ENCODE measurements around the gene SEM1. TPM values are rescaled to one million over a fixed set of nuclear protein-coding genes. Genes with fewer than 3 reads are reported as not detected.
"Not testable (repeated sequence)": the region's sequence is repeated elsewhere in the genome, so short reads cannot be mapped to it uniquely, and the experiment has no call there.

Gene SEM1
- total RNA-seq, 1 experiment from 2014 or later: 144 TPM

DNA sequence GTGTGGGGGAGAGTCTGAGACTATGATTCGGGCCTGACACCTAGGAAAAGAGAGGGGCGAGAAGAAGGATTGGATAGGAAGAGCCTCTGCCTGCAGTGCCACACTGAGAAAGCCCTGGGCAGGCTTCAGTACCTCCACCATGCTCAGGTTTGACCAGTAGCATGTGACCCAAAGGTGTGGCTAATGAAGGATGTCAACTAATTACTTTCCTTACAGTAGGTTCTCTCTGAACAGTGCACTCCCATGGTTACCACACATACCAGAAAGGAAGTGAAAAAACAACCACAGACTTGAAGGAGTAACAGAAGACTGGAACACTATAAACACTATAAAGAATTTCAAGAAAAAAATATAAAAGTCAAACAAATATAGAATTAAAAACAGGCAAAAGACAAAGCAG is 46.2 kb downstream of the SEM1 start:
- DNase-seq (ENCODE audit: low spot score): no peak

DNA sequence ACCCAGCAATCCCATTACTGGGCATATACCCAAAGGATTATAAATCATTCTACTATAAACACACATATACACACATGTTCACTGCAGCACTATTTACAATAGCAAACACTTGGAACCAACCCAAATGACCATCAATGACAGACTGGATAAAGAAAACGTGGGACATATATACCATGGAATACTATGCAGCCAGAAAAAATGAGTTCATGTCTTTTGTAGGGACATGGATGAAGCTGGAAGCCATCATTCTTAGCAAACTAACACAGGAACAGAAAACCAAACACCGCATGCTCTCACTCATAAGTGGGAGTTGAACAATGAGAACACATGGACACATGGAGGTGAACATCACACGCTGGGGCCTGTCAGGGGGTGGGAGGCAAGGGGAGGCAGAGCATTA is 47.5 kb downstream of the SEM1 start:
- not testable (repeated sequence) for DNase-seq (ENCODE audit: low spot score)

DNA sequence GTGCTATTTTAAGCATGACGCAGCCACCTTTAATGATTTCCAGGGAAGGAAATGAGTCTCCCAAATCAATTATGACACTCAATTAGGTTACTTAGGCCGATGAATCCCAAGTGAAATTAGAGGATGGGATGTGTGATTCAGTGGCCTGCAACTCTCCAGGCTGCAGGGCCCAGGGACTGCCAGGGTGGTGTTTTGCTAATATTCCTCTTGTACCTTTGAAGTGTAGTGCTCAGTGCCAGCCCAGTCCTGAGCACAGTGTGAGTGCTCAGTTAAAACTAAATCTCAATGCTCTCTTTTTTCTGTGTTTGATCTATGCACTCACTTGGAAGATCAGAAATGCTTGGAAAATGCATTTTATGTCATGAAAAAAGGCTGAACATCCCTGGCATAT is 51.6 kb downstream of the SEM1 start:
- DNase-seq (ENCODE audit: low spot score): no peak

DNA sequence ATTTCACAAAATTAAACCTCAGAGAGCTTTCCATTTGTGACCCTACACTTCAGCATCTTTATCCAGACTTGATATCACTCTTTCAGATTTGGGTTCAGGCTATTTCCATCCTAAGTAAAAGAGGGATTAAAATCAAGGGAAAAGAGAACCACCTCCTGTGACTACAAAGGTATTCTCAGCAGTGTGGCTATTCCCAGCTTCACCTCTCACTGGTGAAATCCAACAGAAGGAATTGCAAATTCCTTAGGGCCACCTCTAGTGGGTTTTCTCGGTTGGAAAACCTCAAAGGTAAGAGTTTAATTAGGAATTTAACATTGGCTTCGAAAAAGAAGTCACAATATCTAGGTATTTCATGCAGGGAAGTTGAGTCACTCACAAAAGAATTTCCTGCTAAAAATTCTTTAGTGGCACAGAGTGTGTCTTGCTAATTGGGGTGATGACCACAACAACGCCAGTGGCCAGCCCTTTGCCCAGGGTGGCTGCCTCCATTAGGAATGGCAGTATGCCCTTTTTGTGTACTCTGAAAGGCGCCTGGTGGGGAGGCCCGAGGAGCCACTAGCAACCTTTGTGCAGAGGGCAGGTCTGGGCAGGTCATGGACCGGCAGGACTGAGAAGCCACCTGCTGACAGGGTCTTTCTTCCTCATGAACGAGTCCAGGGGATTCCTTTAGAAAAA is 52.2 kb downstream of the SEM1 start:
- no peak for DNase-seq (ENCODE audit: low spot score)

DNA sequence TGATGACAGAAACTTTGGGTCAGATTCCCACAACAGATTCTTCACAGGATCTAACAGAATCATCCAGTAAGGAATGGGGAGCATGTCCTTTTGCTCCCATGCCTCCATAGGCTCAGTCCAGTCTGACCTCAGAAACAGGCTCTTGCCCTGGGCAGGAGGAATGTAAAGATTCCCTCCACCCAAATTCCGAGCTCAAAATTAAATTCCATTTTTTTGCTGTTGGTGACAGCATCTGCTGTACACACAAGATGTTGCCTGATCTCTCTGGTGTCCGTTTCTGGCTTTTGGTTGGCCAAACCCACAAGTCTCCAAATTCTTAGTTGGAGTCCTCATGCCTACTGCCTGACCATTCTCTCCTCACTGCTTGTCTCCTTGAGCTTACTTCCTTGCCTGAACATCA is 53.7 kb downstream of the SEM1 start:
- no peak for DNase-seq (ENCODE audit: low spot score)

DNA sequence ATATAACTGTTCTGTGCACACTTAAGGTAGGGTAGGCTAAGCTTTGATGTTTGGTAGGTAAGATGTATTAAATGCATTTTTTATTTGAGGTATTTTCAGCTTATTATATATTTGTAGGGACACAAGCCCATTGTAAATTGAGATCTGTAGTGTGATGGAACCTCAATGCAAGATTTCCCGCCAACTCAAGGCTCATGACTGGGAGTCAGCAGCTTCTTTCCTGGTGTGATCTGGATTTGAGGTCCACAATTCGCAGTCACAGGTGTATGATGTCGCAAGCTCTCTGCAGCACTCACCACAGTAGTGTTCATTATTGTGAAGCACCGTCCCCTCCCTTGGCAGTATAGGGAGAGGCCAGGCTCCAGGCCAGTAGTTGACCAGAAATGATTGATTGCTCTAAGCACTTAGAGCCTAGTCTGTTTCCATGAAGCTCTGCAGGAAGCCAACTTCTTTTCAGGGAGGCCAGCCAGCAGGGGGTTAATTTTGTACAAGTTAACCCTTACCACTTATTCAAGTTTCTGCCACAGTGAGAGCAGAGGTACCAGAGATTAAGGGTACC is 54.9 kb downstream of the SEM1 start:
- DNase-seq (ENCODE audit: low spot score): no peak

DNA sequence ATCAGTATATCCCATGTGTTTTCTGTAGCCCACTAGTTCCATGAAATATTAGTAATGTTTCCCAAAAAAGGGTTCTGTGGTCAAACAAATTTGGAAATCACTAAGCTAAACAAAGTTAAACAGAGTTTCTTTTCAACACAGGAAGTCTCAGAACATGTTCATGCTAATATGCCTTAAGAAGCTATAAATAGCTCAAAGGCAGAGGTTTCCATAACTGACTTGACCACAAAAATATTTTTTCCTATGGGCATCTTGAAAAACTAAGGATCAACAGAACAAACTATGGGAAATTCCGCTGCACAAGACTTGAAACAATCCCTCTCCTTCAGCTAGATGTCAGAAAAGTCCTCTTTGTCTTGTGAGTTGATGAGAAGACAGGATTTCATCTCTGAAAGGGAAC is 59.7 kb downstream of the SEM1 start:
- DNase-seq (ENCODE audit: low spot score): no peak

DNA sequence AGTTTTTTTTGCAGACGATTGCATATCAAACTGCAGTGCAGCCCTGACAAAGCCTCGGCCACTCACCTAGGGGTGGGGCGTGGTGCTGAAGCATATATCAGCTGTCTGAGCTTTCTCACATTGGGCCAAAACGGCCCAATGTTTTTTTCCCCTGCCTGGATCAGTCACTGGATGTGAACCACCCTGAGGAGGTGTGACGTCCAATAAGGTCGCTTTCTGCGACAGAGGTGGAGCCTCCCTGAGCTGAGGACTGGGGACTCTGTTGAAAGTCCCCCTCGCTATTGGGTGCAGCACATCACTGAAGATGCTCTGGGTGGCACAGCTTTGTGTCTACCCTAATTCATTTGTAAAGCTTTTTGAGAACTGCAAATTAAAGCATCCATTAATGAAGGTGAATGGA is 60.9 kb downstream of the SEM1 start:
- DNase-seq (ENCODE audit: low spot score): no peak

DNA sequence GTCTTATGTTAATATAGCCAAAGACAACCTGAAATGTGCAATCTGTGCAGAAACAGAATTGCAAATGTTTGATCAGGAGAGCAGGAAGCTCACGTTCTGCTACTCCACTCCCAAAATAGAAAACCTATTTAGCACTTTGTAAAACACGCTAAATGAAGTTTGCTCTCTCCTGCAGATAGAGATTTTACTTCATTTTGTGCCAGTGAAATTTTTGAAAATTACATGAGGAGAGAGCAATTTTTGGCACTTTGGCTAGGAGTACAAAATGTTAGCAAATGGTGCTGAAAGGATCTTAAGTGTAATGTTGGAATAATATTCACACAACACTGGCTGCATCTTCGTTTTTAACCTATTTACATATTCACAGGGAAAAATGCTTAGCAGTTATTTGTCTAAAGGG is 61.9 kb downstream of the SEM1 start:
- DNase-seq (ENCODE audit: low spot score): no peak

DNA sequence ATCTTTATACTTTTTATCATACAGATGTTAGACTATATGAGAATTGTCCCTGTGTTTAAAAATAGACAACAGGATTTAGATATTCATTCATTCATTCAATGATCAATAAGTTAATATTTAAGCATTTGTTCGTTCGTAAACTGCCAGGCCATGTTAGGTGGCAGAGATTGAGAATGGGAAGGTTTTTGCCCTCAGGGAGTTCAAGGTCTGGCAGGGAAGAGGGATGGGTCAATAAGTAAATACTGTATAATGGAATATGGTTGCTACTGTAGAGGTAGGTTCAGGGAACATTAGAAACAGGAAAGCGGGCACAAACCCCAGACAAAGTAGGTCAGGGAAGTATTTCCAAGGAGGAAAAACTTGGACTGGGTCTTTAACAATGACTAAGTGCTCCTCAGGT is 64.6 kb downstream of the SEM1 start:
- no peak for DNase-seq (ENCODE audit: low spot score)

DNA sequence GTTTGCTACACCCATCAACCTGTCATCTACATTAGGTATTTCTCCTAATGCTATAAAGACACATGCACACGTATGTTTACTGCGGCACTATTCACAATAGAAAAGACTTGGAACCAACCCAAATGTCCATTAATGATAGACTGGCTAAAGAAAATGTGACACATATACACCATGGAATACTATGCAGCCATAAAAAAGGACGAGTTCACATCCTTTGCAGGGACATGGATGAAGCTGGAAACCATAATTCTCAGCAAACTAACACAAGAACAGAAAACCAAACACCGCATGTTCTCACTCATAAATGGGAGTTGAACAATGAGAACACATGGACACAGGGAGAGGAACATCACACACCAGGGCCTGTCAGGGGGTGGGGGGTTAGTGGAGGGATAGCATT is 66.2 kb downstream of the SEM1 start:
- DNase-seq (ENCODE audit: low spot score): not testable (repeated sequence)

DNA sequence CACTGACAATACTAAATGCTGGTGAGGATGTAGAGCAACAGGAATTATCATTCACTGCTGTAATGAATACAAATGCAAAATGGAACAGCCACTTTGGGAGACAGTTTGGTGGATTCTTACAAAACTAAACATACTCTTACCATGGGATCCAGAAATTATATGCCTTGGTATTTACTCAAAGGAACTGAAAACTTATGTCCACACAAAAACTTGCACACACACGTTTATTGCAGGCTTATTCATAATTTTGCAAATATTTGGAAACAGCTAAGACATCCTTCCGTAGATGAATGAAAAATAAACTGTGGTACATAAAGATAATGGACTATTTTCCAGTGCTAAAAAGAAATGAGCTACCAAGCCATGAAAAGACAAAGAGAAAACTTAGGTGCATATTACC is 69.6 kb downstream of the SEM1 start:
- no peak for DNase-seq (ENCODE audit: low spot score)
